NT2/D1 (cell line): ENCODE results near the gene MSANTD2.

ENCODE experiments used
- SUZ12 ChIP-seq: IDR thresholded peaks from 2 replicates; pipeline ENCODE4 v1.6.1; 2011; ENCODE audit not compliant: insufficient read length, insufficient read depth; ENCODE audit errors: extremely low read depth
- YY1 ChIP-seq: IDR thresholded peaks from 2 replicates; pipeline ENCODE4 v1.6.1; 2011; ENCODE audit not compliant: insufficient read length, insufficient read depth

DNA sequence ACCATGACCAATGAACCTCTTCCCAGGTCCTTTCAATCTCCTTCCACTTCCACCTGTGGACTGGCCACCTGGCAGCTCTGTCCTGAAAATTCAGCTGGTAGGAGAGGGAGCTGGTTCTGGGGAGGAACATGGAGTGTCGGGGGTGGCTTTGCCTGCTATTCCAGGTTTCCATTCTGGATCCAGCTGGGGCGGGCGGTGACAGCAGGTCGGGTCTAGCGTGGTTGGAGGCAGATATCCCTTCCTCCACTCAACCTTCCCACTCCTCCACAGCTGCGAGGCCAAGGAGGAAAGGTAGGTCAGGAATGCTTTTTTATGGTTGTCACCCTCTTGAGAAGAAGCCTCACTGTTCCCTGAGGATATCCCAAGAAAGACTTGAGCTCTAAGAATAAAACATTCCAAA is 57.2 kb downstream of the MSANTD2 start:
- no peak for TF ChIP-seq YY1
- no peak for TF ChIP-seq SUZ12
